Upper lobe of right lung (tissue), 1 donor: ENCODE results near the gene PYM1. TPM values are rescaled to one million over a fixed set of nuclear protein-coding genes. Genes with fewer than 3 reads are reported as not detected.

Source experiments
- ATAC-seq: fragments of 200-7000 bp; cut with Tn5 transposase; one replicate; pipeline ENCODE4 v1.9.1; 2020; ENCODE audit warnings: mild to moderate bottlenecking, moderate library complexity
- DNase-seq: peaks from one replicate; pipeline ENCODE4 v3.0.0-alpha.2; 2020
- H3K27ac ChIP-seq: fragments of 200-600 bp; one replicate; pipeline ENCODE4 v1.8.0; 2022
- H3K27me3 ChIP-seq: fragments of 200-600 bp; one replicate; pipeline ENCODE4 v1.8.0; 2022; ENCODE audit warnings: mild to moderate bottlenecking
- H3K36me3 ChIP-seq: fragments of 200-600 bp; one replicate; pipeline ENCODE4 v1.8.0; 2022
- H3K4me1 ChIP-seq: fragments of 200-600 bp; one replicate; pipeline ENCODE4 v1.8.0; 2022
- H3K4me3 ChIP-seq: fragments of 200-600 bp; one replicate; pipeline ENCODE4 v1.8.0; 2022; ENCODE audit warnings: mild to moderate bottlenecking
- H3K9me3 ChIP-seq: fragments of 200-600 bp; one replicate; pipeline ENCODE4 v1.8.0; 2022
- CTCF ChIP-seq: fragments of 200-600 bp; IDR thresholded peaks from one replicate; pipeline ENCODE4 v1.8.0; 2022; ENCODE audit warnings: antibody characterized with exemption
- intact Hi-C: fragments of 100-400 bp; cut with DNase I; formaldehyde crosslinking; loops from one replicate; pipeline ENCODE4 v1.11.0; 2022
- total RNA-seq: library from RNA; stranded (reverse); fragmentation: NEBNext Ultra II Directional; extraction: Animal tissue kit (Norgen Biotek cat#: 25700); gene quantifications from one replicate; pipeline ENCODE4 v1.2.1, GENCODE V29; 2021
- donor health status: DM: no; HTN: yes; CAD: no; lungs with severe emphysema.

Gene PYM1
- total RNA-seq, 1 donor from 2014 or later = 29.1 TPM

- no peak overlapping the region for H3K4me3 ChIP-seq
- DNase-seq (no peak), ATAC-seq (no peak)
- H3K36me3 ChIP-seq = no peaks in the 10 kb centered on the region
- peaks cover 13% of the 10 kb centered on the region for H3K4me1 ChIP-seq
- no peak overlapping the region for H3K27ac ChIP-seq
- no peaks in the 10 kb centered on the region for H3K27me3 ChIP-seq
- TF ChIP-seq CTCF = no peak
- H3K9me3 ChIP-seq = no peaks in the 10 kb centered on the region
- intact Hi-C loops = no loop called here
Measured at GRCh38 chr12:55965240-55965639, 37.5 kb upstream of the PYM1 start.

- no peak for TF ChIP-seq CTCF
- Histone ChIP-seq H3K9me3 (no peaks in the 10 kb centered on the region), H3K36me3 (no peaks in the 10 kb centered on the region), H3K4me3 (no peak overlapping the region), H3K4me1 (peaks cover 13% of the 10 kb centered on the region), H3K27me3 (no peaks in the 10 kb centered on the region), H3K27ac (no peak overlapping the region)
- intact Hi-C loops = no loop called here
- ATAC-seq (no peak), DNase-seq (no peak)
Measured at GRCh38 chr12:55963760-55964159, 36.1 kb upstream of the PYM1 start.

- Histone ChIP-seq H3K36me3 (peaks cover 11% of the 10 kb centered on the region), H3K27ac (no peak overlapping the region), H3K27me3 (no peaks in the 10 kb centered on the region), H3K9me3 (no peaks in the 10 kb centered on the region), H3K4me3 (no peak overlapping the region), H3K4me1 (no peaks in the 10 kb centered on the region)
- DNase-seq = no peak
- intact Hi-C loops = no loop called here
- no peak for TF ChIP-seq CTCF
- ATAC-seq = peak; percentile 67
Measured at GRCh38 chr12:55957106-55957859, 29.6 kb upstream of the PYM1 start.

GRCh38 chr12:55955800-55956508 lies 28.3 kb upstream of the PYM1 start:
- H3K4me1 ChIP-seq = no peaks in the 10 kb centered on the region
- peak; percentile 51 for ATAC-seq
- H3K27ac ChIP-seq = no peak overlapping the region
- H3K9me3 ChIP-seq = no peaks in the 10 kb centered on the region
- H3K4me3 ChIP-seq = no peak overlapping the region
- intact Hi-C loops = no loop called here
- no peaks in the 10 kb centered on the region for H3K27me3 ChIP-seq
- H3K36me3 ChIP-seq = peaks cover 18% of the 10 kb centered on the region
- no peak for DNase-seq
- peak; percentile 11 for TF ChIP-seq CTCF

GRCh38 chr12:55955344-55955743 lies 27.6 kb upstream of the PYM1 start:
- Histone ChIP-seq H3K27ac (no peak overlapping the region), H3K36me3 (peaks cover 18% of the 10 kb centered on the region), H3K4me1 (no peaks in the 10 kb centered on the region), H3K4me3 (no peak overlapping the region), H3K27me3 (no peaks in the 10 kb centered on the region), H3K9me3 (no peaks in the 10 kb centered on the region)
- no peak for DNase-seq
- TF ChIP-seq CTCF = no peak
- intact Hi-C loops = no loop called here
- ATAC-seq = no peak
